Stimulated activated CD8-positive, alpha-beta memory T cell treated with anti-CD3 and anti-CD28 coated beads, Interleukin-4, amount 100 ng/mL, for 4 hours (primary cell): ENCODE data around the gene SERPINA6.
"Not testable (repeated sequence)": the region's sequence is repeated elsewhere in the genome, so short reads cannot be mapped to it uniquely, and the experiment has no call there.

Experiments used
- DNase-seq, 2 donors: peaks; one replicate each; pipeline ENCODE4 v3.0.0-alpha.2; 2020; ENCODE audit warnings: low read depth in 2 of 2, low spot score in 1 of 2

Gene SERPINA6

GRCh38 chr14:94355191-94355794 lies 32.2 kb upstream of the SERPINA6 start:
- DNase-seq = no peak

- DNase-seq = no peak
Measured at GRCh38 chr14:94354638-94355185, 31.6 kb upstream of the SERPINA6 start.

GRCh38 chr14:94354190-94354589 lies 31.1 kb upstream of the SERPINA6 start:
- DNase-seq = not testable (repeated sequence)

- no peak for DNase-seq
Measured at GRCh38 chr14:94349276-94349675, 26.1 kb upstream of the SERPINA6 start.

- no peak for DNase-seq
Measured at GRCh38 chr14:94348836-94349235, 25.7 kb upstream of the SERPINA6 start.

- no peak for DNase-seq
Measured at GRCh38 chr14:94346841-94347240, 23.7 kb upstream of the SERPINA6 start.

GRCh38 chr14:94346065-94346786 lies 23.1 kb upstream of the SERPINA6 start:
- DNase-seq = peak; percentile 6 to 25

- no peak for DNase-seq
Measured at GRCh38 chr14:94345344-94346064, 22.4 kb upstream of the SERPINA6 start.

- no peak for DNase-seq
Measured at GRCh38 chr14:94344389-94344788, 21.3 kb upstream of the SERPINA6 start.

- no peak for DNase-seq
Measured at GRCh38 chr14:94343238-94344005, 20.3 kb upstream of the SERPINA6 start.

GRCh38 chr14:94342334-94342934 lies 19.3 kb upstream of the SERPINA6 start:
- DNase-seq = no peak

GRCh38 chr14:94341656-94342333 lies 18.7 kb upstream of the SERPINA6 start:
- DNase-seq = no peak

- DNase-seq = no peak
Measured at GRCh38 chr14:94340533-94340932, 17.4 kb upstream of the SERPINA6 start.

GRCh38 chr14:94338023-94338422 lies 14.9 kb upstream of the SERPINA6 start:
- no peak for DNase-seq

GRCh38 chr14:94337274-94337673 lies 14.1 kb upstream of the SERPINA6 start:
- DNase-seq = no peak

- no peak for DNase-seq
Measured at GRCh38 chr14:94334872-94335271, 11.7 kb upstream of the SERPINA6 start.

- no peak for DNase-seq
Measured at GRCh38 chr14:94332587-94332986, 9.5 kb upstream of the SERPINA6 start.

GRCh38 chr14:94332063-94332583 lies 9.0 kb upstream of the SERPINA6 start:
- no peak for DNase-seq

GRCh38 chr14:94331462-94331861 lies 8.3 kb upstream of the SERPINA6 start:
- no peak for DNase-seq

- DNase-seq = no peak
Measured at GRCh38 chr14:94330857-94331256, 7.7 kb upstream of the SERPINA6 start.
